NCI-H526 (cell line): ENCODE measurements around the gene DBN1.

Experiments
- DNase-seq, 2 experiments: peaks; one replicate each; lab custom pipeline; 2025; lab: John Stamatoyannopoulos, UW

Gene DBN1

GRCh38 chr5:177455661-177456590 lies 17.5 kb downstream of the DBN1 start:
- DNase-seq, result peak; percentile 78 to 93

- DNase-seq, result peak; percentile 50 to 88
Measured at GRCh38 chr5:177455036-177455660, 18.3 kb downstream of the DBN1 start.

- DNase-seq, result peak; percentile 56 to 91
Measured at GRCh38 chr5:177454397-177455035, 18.9 kb downstream of the DBN1 start.

- peak in 1 of 2 experiments; percentile 73 for DNase-seq
Measured at GRCh38 chr5:177453852-177454396, 19.5 kb downstream of the DBN1 start.

- DNase-seq, result peak in 1 of 2 experiments; percentile 24
Measured at GRCh38 chr5:177452688-177453638, 20.5 kb downstream of the DBN1 start.

- DNase-seq, result peak; percentile 35 to 78
Measured at GRCh38 chr5:177450667-177451424, 22.6 kb downstream of the DBN1 start.

GRCh38 chr5:177449140-177450061 lies 24.0 kb downstream of the DBN1 start:
- peak in 1 of 2 experiments; percentile 44 for DNase-seq

GRCh38 chr5:177448244-177448950 lies 25.0 kb downstream of the DBN1 start:
- DNase-seq, result peak in 1 of 2 experiments; percentile 23

- peak in 1 of 2 experiments; percentile 52 for DNase-seq
Measured at GRCh38 chr5:177447611-177448243, 25.7 kb downstream of the DBN1 start.

GRCh38 chr5:177447066-177447610 lies 26.3 kb downstream of the DBN1 start:
- peak in 1 of 2 experiments; percentile 86 for DNase-seq

GRCh38 chr5:177446200-177447065 lies 27.0 kb downstream of the DBN1 start, which contains the start of gene PRR7:
Gene PRR7 (plus strand): TSS chr5:177446814. CDS start chr5:177455068, 8,254 bp downstream.
- DNase-seq, result peak in 1 of 2 experiments; percentile 79

GRCh38 chr5:177445917-177446199 lies 27.6 kb downstream of the DBN1 start:
- DNase-seq, result no peak

GRCh38 chr5:177445052-177445916 lies 28.1 kb downstream of the DBN1 start:
- no peak for DNase-seq

- DNase-seq, result no peak
Measured at GRCh38 chr5:177444106-177445051, 29.1 kb downstream of the DBN1 start.
